HFFc6 (cell line): Measurements from ENCODE around the gene NPRL2. TPM values are rescaled to one million over a fixed set of nuclear protein-coding genes. Genes with fewer than 3 reads are reported as not detected.

Source experiments
- DNase-seq: peaks from one replicate; pipeline ENCODE4 v3.0.0-alpha.2; 2018
- H3K27ac Mint-ChIP-seq: 2 replicates; pipeline ENCODE4 v1.8.0; 2020; ENCODE audit warnings: mild to moderate bottlenecking, mixed read lengths
- H3K27me3 Mint-ChIP-seq: 2 replicates; pipeline ENCODE4 v1.8.0; 2021; ENCODE audit warnings: mild to moderate bottlenecking, moderate library complexity, mixed read lengths; ENCODE audit not compliant: insufficient read depth
- H3K36me3 Mint-ChIP-seq: 2 replicates; pipeline ENCODE4 v1.8.0; 2021; ENCODE audit warnings: low read depth, mixed read lengths
- H3K4me1 Mint-ChIP-seq: 2 replicates; pipeline ENCODE4 v1.8.0; 2020; ENCODE audit warnings: low read depth, mixed read lengths
- H3K4me3 Mint-ChIP-seq: 2 replicates; pipeline ENCODE4 v1.8.0; 2020; ENCODE audit warnings: mild to moderate bottlenecking, moderate library complexity, mixed read lengths
- H3K9me3 Mint-ChIP-seq: 2 replicates; pipeline ENCODE4 v1.8.0; 2020; ENCODE audit warnings: mild to moderate bottlenecking, mixed read lengths
- total RNA-seq, 6 experiments: library from RNA; stranded (reverse); fragmentation: NEBNext Ultra II Directional; extraction: Animal tissue kit (Norgen Biotek cat#: 25700); gene quantifications; 2 replicates in 1 of 6; 3 replicates in 5 of 6; pipeline ENCODE4 v1.2.3, GENCODE V29; 2021
- TF ChIP-seq, protein P1 (sequence below): fragments of 200-600 bp; sonication (generic); IDR thresholded peaks from 2 replicates; pipeline ENCODE4 v1.5.0; 2021; ENCODE audit warnings: antibody characterized with exemption, mild to moderate bottlenecking

The NPRL2 gene
- total RNA-seq, 6 experiments from 2014 or later, result 12.3 to 18.7 (median 17.4) TPM

DNA sequence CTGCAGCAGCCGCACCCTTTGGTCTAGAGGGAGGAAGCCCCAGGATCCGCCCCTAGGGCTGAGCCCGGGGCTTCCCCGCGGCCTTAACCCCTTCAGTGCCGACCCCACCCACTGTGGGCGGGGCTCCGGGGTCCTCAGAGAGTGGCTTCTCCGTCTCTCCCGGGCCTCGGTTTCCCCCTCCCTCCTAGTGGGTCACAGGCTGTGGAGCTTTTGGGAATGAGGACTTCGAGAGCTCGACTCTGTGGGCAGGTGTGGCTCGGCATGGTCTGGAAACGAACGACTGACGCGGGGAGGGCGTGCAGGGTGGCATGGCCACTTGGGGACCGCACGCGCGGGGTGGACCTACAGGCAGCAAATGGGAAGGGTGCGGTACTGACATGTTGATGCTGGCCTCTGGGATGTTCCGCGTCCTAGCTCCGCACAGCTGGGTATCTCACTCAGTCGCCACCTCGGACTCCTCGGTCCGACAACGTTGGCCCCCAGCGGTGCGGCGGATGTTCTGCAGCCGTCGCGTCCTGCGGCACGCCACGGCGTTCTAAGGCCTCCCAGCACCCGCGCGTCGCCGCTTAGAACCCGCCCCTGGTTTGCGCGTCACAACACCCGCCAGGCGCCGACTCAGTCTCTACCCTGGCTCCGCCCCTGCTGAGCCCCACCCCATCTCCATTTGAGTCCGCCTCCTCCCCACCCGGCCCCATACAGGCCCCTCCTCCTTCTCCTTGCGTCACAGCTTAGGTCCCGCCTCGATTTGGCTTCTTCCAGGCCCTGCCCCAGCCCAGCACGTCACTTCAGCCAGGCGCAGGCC, 51.5 kb downstream of the NPRL2 start, which contains the start of the genes HYAL3 and NAA80:
TSS of gene HYAL3 (minus strand) at position 570 of the 802 bp plus-strand sequence. CDS start 3,803 bp downstream, outside the sequence.
TSS of gene NAA80 (minus strand) at position 570 of the 802 bp plus-strand sequence. CDS start 1,942 bp downstream, outside the sequence.
- TF ChIP-seq, protein P1, sequence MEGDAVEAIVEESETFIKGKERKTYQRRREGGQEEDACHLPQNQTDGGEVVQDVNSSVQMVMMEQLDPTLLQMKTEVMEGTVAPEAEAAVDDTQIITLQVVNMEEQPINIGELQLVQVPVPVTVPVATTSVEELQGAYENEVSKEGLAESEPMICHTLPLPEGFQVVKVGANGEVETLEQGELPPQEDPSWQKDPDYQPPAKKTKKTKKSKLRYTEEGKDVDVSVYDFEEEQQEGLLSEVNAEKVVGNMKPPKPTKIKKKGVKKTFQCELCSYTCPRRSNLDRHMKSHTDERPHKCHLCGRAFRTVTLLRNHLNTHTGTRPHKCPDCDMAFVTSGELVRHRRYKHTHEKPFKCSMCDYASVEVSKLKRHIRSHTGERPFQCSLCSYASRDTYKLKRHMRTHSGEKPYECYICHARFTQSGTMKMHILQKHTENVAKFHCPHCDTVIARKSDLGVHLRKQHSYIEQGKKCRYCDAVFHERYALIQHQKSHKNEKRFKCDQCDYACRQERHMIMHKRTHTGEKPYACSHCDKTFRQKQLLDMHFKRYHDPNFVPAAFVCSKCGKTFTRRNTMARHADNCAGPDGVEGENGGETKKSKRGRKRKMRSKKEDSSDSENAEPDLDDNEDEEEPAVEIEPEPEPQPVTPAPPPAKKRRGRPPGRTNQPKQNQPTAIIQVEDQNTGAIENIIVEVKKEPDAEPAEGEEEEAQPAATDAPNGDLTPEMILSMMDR, result peak; percentile 62

DNA sequence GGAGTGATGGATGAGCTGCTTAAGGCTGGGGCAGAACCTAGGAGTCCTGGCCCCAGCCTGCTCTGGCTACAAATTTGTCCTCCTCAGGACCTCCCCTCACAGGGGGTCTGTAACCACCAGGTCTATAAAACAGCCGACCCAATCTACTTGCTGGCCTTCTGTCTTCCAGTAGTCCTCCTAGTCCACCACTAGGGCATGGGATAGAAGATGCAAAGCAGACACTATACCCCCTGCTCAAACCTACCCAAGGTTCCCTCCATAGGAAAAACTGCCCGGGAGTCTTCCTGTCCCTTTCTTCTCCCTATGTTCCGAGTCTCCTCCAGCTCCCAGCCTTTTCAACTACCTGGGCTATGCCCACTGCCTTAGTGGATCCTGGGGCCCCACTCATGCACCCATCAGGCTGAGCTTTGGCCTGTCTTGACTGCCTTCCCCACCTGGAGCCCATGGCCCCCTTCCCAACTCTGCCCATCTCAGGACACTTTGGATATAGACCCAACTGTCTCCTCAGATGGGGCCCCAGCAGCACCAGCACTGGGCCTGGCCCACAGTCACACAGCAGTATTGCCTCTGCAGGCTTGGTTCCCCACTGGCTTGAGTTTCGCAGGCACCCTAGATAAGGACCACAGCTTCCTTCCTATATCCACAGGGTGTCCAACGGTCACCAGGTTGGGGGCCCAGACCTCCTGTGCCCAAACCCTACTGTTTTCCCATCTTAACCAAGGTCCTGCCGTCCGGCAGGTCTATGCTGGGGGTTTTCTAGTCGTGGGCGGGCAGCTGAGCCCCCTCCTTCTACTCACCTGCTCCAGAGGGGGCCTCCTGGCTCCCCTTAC, 52.5 kb downstream of the NPRL2 start:
- no peaks in the 10 kb centered on the region for H3K36me3 Mint-ChIP-seq
- TF ChIP-seq, protein P1, result peak; percentile 61
- peaks cover 21% of the 10 kb centered on the region for H3K4me1 Mint-ChIP-seq
- peak overlapping the region; percentile 29 for H3K27ac Mint-ChIP-seq
- no peaks in the 10 kb centered on the region; the same call in 1 of the 2 replicates for H3K27me3 Mint-ChIP-seq
- peak overlapping the region; percentile 94 for H3K4me3 Mint-ChIP-seq
- no peak for DNase-seq
- no peaks in the 10 kb centered on the region for H3K9me3 Mint-ChIP-seq

More for the DNA sequence above, 51.5 kb downstream of the NPRL2 start, which contains the start of the genes HYAL3 and NAA80:
- Mint-ChIP-seq H3K27ac (peak within 1 kb of the TSS; percentile 92), H3K27me3 (no peaks in the 10 kb centered on the region; the same call in 1 of the 2 replicates), H3K4me1 (peaks cover 17% of the 10 kb centered on the region), H3K4me3 (peak within 1 kb of the TSS; percentile 94), H3K9me3 (no peaks in the 10 kb centered on the region), H3K36me3 (no peaks in the 10 kb centered on the region)
- DNase-seq, result peak; percentile 99

DNA sequence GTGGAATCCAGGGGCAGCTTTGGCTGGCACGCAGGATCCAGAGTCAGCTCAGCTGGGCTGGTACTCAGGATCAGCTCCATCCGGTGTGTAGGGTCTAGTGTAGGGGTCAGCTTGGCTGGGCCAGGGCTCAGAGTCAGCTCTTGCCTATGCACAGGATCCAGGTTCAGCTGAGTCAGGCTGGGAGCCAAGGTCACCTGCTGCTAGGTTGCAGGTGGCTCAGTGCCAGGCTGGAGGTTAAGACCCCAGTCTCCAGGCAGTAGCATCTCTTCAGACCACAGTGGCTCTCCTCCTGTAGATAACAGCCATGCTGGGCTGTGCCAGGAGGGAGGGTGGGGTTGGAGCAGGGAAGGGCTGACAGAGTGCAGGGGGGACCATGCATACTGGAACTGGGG, 53.2 kb downstream of the NPRL2 start:
- Mint-ChIP-seq H3K27ac (no peak overlapping the region), H3K9me3 (no peaks in the 10 kb centered on the region), H3K27me3 (peaks cover 1% of the 10 kb centered on the region; the same call in 1 of the 2 replicates), H3K36me3 (no peaks in the 10 kb centered on the region), H3K4me3 (no peak overlapping the region), H3K4me1 (peaks cover 28% of the 10 kb centered on the region)
- DNase-seq, result no peak
- TF ChIP-seq, protein P1, result no peak

Other genes with a start within 250 kb of the NPRL2 start
- gene SEMA3F, start 195.5 kb downstream of the NPRL2 start, total RNA-seq, result 10 to 100 TPM; 20.5 to 35.6 (median 22.8) TPM
- gene GNAT1, start 159.2 kb downstream of the NPRL2 start, total RNA-seq, result not detected
- gene SLC38A3, start 145.5 kb downstream of the NPRL2 start, total RNA-seq, result under 1 TPM in 2 of 6 experiments, not detected in 4; 0.16 to 0.24 TPM
- 100 to 1,000 TPM; 532 to 617 (median 582) TPM for gene GNAI2, start 114.6 kb downstream of the NPRL2 start, total RNA-seq
- 10 to 100 TPM; 14.5 to 26.6 (median 24.7) TPM for gene SEMA3B, start 81.6 kb downstream of the NPRL2 start, total RNA-seq
- under 1 TPM in 2 of 6 experiments, not detected in 4; 0.11 to 0.13 TPM for gene LSMEM2, start 71.7 kb downstream of the NPRL2 start, total RNA-seq
- 100 to 1,000 TPM in 1 of 6 experiments, 10 to 100 TPM in 5; 71.2 to 102 (median 74.6) TPM for gene IFRD2, start 58.3 kb downstream of the NPRL2 start, total RNA-seq
- 1 to 10 TPM; 4.7 to 8.3 (median 5.8) TPM for gene HYAL3, start 51.4 kb downstream of the NPRL2 start, total RNA-seq
- 10 to 100 TPM in 5 of 6 experiments, 1 to 10 TPM in 1; 8.5 to 13.4 (median 10.7) TPM for gene NAA80, start 51.4 kb downstream of the NPRL2 start, total RNA-seq
- under 1 TPM in 5 of 6 experiments, not detected in 1; 0.19 to 0.38 (median 0.23) TPM for gene HYAL1, start 47.2 kb downstream of the NPRL2 start, total RNA-seq
- gene HYAL2, start 28.0 kb downstream of the NPRL2 start, total RNA-seq, result 10 to 100 TPM; 39.4 to 54.9 (median 47.6) TPM
- gene TUSC2, start 22.6 kb downstream of the NPRL2 start, total RNA-seq, result 10 to 100 TPM; 23.9 to 34.2 (median 26.8) TPM
- 10 to 100 TPM; 30.9 to 37.0 (median 34.1) TPM for gene RASSF1, start 9.9 kb downstream of the NPRL2 start, total RNA-seq
- gene ZMYND10, start 5.0 kb downstream of the NPRL2 start, total RNA-seq, result 1 to 10 TPM in 2 of 6 experiments, under 1 TPM in 3, not detected in 1; 0.78 to 1.3 (median 0.83) TPM
- gene CYB561D2, start 87 bp upstream of the NPRL2 start, total RNA-seq, result 10 to 100 TPM; 20.5 to 25.2 (median 24.0) TPM
- 10 to 100 TPM; 51.7 to 65.7 (median 54.4) TPM for gene TMEM115, start 8.7 kb upstream of the NPRL2 start, total RNA-seq
- under 1 TPM in 1 of 6 experiments, not detected in 5; 0.09 TPM for gene CACNA2D2, start 152.9 kb upstream of the NPRL2 start, total RNA-seq
- 10 to 100 TPM; 12.9 to 15.5 (median 14.2) TPM for gene C3orf18, start 217.0 kb upstream of the NPRL2 start, total RNA-seq
- gene HEMK1, start 218.7 kb upstream of the NPRL2 start, total RNA-seq, result 10 to 100 TPM; 17.9 to 20.7 (median 19.2) TPM